Gastroesophageal sphincter (tissue), 4 donors: Measurements from ENCODE around the gene TMEM144. TPM values are rescaled to one million over a fixed set of nuclear protein-coding genes. Genes with fewer than 3 reads are reported as not detected.

ENCODE experiments used
- ATAC-seq: fragments of 150-250 bp; one replicate; pipeline ENCODE4 v1.9.1; 2016; ENCODE audit warnings: mild to moderate bottlenecking, moderate library complexity
- H3K27ac ChIP-seq, 4 donors: fragments of 200-600 bp; sonication (generic) in 3 of 4; 1 replicate in 3 of 4; 2 replicates in 1 of 4; pipeline ENCODE4 v1.5.1; 2016 to 2019
- H3K27me3 ChIP-seq: fragments of 200-600 bp; sonication (generic); one replicate; pipeline ENCODE4 v1.5.1; 2019
- H3K36me3 ChIP-seq, 2 donors: fragments of 200-600 bp; sonication (generic); one replicate each; pipeline ENCODE4 v1.5.1; 2019; ENCODE audit warnings: control low read depth in 1 of 2
- H3K4me1 ChIP-seq, 3 donors: fragments of 200-600 bp; sonication (generic); 1 replicate in 2 of 3; 2 replicates in 1 of 3; pipeline ENCODE4 v1.5.1; 2016 to 2019; ENCODE audit warnings: control low read depth in 2 of 3
- H3K4me3 ChIP-seq, 2 donors: fragments of 200-600 bp; sonication (generic); one replicate each; pipeline ENCODE4 v1.5.1; 2019; ENCODE audit warnings: mild to moderate bottlenecking in 1 of 2, moderate library complexity in 1 of 2
- H3K9me3 ChIP-seq, 3 donors: fragments of 200-600 bp; sonication (generic); one replicate each; pipeline ENCODE4 v1.5.1; 2017 to 2019; ENCODE audit warnings: control low read depth in 2 of 3
- CTCF ChIP-seq, 4 experiments: fragments of 200-600 bp in 2 of 4; fragments of 450-650 bp in 2 of 4; sonication (generic) in 1 of 4; IDR thresholded peaks; one replicate each; pipeline ENCODE4 v1.5.1; 2017 to 2019; ENCODE audit warnings: antibody characterized with exemption in 4 of 4, mild to moderate bottlenecking in 2 of 4, moderate library complexity in 2 of 4
- EP300 ChIP-seq: sonication (generic); formaldehyde crosslinking; IDR thresholded peaks from one replicate; pipeline ENCODE4 v1.6.1; 2017; ENCODE audit warnings: antibody characterized with exemption, mild to moderate bottlenecking
- POLR2A ChIP-seq, 2 donors: fragments of 450-650 bp; IDR thresholded peaks; one replicate each; pipeline ENCODE4 v1.6.1; 2017; ENCODE audit warnings: antibody characterized with exemption in 2 of 2, mild to moderate bottlenecking in 2 of 2, moderate library complexity in 1 of 2
- POLR2AphosphoS5 ChIP-seq: sonication (generic); formaldehyde crosslinking; IDR thresholded peaks from one replicate; pipeline ENCODE4 v1.6.1; 2017; ENCODE audit warnings: antibody characterized with exemption
- WGBS, 2 donors: methylation state at CpG; one replicate each; pipeline ENCODE4 v1.1.5; 2018; ENCODE audit warnings: low coverage in 1 of 2; 5-methylcytosine and 5-hydroxymethylcytosine counted together
- total RNA-seq, 4 donors: library from RNA; depleted of rRNA; stranded (reverse); fragments of >200 nt; gene quantifications; one replicate each; pipeline ENCODE4 v1.1.0, GENCODE V29; 2016

The TMEM144 gene
- total RNA-seq, 4 donors from 2014 or later: 3.9 to 13.4 (median 6.3) TPM

GRCh38 chr4:158170691-158171561 is 39.4 kb upstream of the TMEM144 start:
- ATAC-seq: peak; percentile 51
- no peaks in the 10 kb centered on the region for H3K36me3 ChIP-seq
- no peaks in the 10 kb centered on the region for H3K27me3 ChIP-seq
- WGBS, 2 donors: no CpG with 5 or more reads among the region's 42 CpGs
- peaks cover 0 to 38% (median 0%) of the 10 kb centered on the region in 3 donors for H3K4me1 ChIP-seq
- no peaks in the 10 kb centered on the region for H3K9me3 ChIP-seq
- peak overlapping the region; percentile 31 to 84 (median 77) for H3K27ac ChIP-seq
- peak in 3 of 4 experiments; percentile 39 to 60 (median 47) for TF ChIP-seq CTCF (IDR thresholded peaks at IDR 0.05)
- TF ChIP-seq POLR2A (IDR thresholded peaks at IDR 0.05): no peak
- peak; percentile 39 for TF ChIP-seq POLR2AphosphoS5
- peak overlapping the region; percentile 31 to 58 for H3K4me3 ChIP-seq

GRCh38 chr4:158172261-158173258 is 37.7 kb upstream of the TMEM144 start, which contains the start of gene GASK1B:
GASK1B (minus strand) TSS chr4:158173025; CDS start chr4:158171375, 1,650 bp downstream.
- Histone ChIP-seq H3K27ac (peak within 1 kb of the TSS; percentile 31 to 84 (median 77)), H3K9me3 (no peaks in the 10 kb centered on the region), H3K27me3 (no peaks in the 10 kb centered on the region), H3K36me3 (no peaks in the 10 kb centered on the region), H3K4me3 (peak within 1 kb of the TSS; percentile 31 to 58), H3K4me1 (peaks cover 0 to 34% (median 0%) of the 10 kb centered on the region in 3 donors)
- ATAC-seq: peak; percentile 21
- peak; percentile 32 to 83 (median 60) for TF ChIP-seq CTCF (IDR thresholded peaks at IDR 0.05)
- TF ChIP-seq EP300: no peak
- WGBS, 2 donors: 5 to 8% methylated on average over 12 of the region's 12 CpGs

DNA sequence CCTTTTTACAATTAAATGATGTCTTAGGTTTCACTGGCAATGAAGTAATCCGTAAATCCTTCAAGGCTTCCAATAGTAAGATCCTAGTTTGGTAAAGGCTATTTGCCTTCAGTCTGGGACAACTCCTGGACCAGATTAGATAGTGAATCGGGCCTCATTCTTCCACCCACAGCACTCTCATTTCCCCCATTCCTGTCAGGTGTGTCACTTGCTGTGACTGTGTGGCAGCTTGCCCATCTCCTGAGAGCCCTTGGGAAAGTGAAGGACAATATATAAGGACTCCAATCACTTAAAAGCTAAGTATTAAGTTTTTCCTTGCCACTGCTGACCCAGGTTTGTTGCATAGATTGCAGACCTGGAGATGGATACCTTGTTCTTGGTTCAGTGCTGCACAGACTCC is 34.2 kb upstream of the TMEM144 start:
- Histone ChIP-seq H3K27me3 (no peaks in the 10 kb centered on the region), H3K9me3 (no peaks in the 10 kb centered on the region), H3K4me1 (peaks cover 0 to 27% (median 0%) of the 10 kb centered on the region in 3 donors), H3K4me3 (no peak overlapping the region), H3K27ac (no peak overlapping the region), H3K36me3 (no peaks in the 10 kb centered on the region)
- WGBS, 2 donors: 51 to 80% methylated on average over 1 to 2 of the region's 2 CpGs
- TF ChIP-seq EP300 (no peak), POLR2A (IDR thresholded peaks at IDR 0.05) (no peak), POLR2AphosphoS5 (no peak), CTCF (IDR thresholded peaks at IDR 0.05) (no peak)
- ATAC-seq: no peak

DNA sequence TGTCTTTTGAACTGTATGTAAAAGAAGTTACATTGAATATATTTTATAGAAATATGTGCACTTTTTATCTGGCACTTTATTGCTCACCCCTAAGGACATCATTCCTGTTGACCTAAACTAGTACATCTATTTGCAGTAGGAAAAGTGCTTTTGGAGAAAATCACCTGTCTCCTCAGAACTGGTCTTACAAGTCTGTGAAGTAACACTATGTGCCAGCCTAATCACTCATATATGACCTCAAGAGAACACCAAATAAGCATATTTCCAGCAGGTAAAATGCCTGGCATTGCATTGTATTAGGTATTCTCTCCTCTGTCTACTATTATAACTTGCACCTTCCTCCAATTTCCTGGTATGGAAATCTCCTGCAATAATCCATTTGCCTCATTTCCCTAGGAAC is 33.5 kb upstream of the TMEM144 start:
- Histone ChIP-seq H3K4me1 (peaks cover 0 to 24% (median 0%) of the 10 kb centered on the region in 3 donors), H3K27me3 (no peaks in the 10 kb centered on the region), H3K9me3 (no peaks in the 10 kb centered on the region), H3K4me3 (no peak overlapping the region), H3K27ac (no peak overlapping the region), H3K36me3 (no peaks in the 10 kb centered on the region)
- TF ChIP-seq EP300 (no peak), POLR2AphosphoS5 (no peak), CTCF (IDR thresholded peaks at IDR 0.05) (no peak), POLR2A (IDR thresholded peaks at IDR 0.05) (no peak)
- no peak for ATAC-seq
